SU-DHL-6 (cell line): ENCODE measurements around the gene SLC52A1.

Experiments used
- EZH2phosphoT487 ChIP-seq: fragments of 200-600 bp; sonication (generic), shearing (Covaris generic); conservative IDR thresholded peaks from 2 replicates; pipeline ENCODE4 v1.6.1; 2018; ENCODE audit warnings: mild to moderate bottlenecking, antibody characterized with exemption, low read length, moderate library complexity, mixed read lengths
- TF ChIP-seq, protein P1 (sequence below): fragments of 200-600 bp; sonication (generic); IDR thresholded peaks from one replicate; pipeline ENCODE4 v1.5.1; 2017; ENCODE audit warnings: antibody characterized with exemption, mild to moderate bottlenecking, low read length, moderate library complexity; ENCODE audit not compliant: insufficient read depth, poor library complexity, severe bottlenecking

DNA sequence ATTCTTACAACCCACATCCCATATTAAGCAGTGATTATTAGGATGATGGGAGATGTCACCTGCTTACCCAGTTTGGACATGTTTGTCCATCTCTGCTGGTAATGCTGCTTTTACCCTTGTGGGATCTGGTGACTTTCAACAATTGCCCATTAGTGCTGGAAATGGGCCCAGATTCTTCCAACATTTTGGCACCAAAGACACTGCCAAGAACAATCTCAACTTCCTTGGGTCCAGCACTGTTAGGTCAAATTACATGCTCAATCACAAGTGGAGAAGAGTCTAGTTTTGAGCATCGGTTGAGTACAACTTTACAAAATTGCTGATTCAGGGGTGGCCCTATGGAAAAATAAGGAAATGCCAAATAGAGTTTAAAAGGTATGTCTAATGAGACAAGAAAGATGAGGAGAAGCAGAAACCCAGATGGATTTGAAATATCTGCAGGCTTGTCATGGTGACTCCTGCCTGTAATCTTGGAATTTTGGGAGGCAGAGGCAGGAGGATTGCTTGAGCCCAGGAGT is 30.1 kb upstream of the SLC52A1 start:
- TF ChIP-seq, protein P1, sequence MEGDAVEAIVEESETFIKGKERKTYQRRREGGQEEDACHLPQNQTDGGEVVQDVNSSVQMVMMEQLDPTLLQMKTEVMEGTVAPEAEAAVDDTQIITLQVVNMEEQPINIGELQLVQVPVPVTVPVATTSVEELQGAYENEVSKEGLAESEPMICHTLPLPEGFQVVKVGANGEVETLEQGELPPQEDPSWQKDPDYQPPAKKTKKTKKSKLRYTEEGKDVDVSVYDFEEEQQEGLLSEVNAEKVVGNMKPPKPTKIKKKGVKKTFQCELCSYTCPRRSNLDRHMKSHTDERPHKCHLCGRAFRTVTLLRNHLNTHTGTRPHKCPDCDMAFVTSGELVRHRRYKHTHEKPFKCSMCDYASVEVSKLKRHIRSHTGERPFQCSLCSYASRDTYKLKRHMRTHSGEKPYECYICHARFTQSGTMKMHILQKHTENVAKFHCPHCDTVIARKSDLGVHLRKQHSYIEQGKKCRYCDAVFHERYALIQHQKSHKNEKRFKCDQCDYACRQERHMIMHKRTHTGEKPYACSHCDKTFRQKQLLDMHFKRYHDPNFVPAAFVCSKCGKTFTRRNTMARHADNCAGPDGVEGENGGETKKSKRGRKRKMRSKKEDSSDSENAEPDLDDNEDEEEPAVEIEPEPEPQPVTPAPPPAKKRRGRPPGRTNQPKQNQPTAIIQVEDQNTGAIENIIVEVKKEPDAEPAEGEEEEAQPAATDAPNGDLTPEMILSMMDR: no peak
- no peak for TF ChIP-seq EZH2phosphoT487
